ENCODE measurements around the gene TMEM204.

GRCh38 chr16:1546430-1546829, 13.0 kb downstream of the TMEM204 start:
- TF ChIP-seq CTCF (conservative IDR thresholded peaks at IDR 0.05 in 1 of 2, IDR thresholded peaks at IDR 0.05 in 1 of 2; ENCODE audit: low read depth in 1 of 2, low read length in 2 of 2) (no peak), EZH2 (IDR thresholded peaks at IDR 0.05; ENCODE audit: low read length, missing control alignments) (no peak)

Measured in fibroblast of lung (primary cell).